Gastroesophageal sphincter (tissue), 2 donors: ENCODE results near the gene SMIM15.

Experiments used
- EP300 ChIP-seq: sonication (generic); formaldehyde crosslinking; IDR thresholded peaks from one replicate; pipeline ENCODE4 v1.6.1; 2017; ENCODE audit warnings: antibody characterized with exemption, mild to moderate bottlenecking
- POLR2A ChIP-seq, 2 donors: fragments of 450-650 bp; IDR thresholded peaks; one replicate each; pipeline ENCODE4 v1.6.1; 2017; ENCODE audit warnings: antibody characterized with exemption in 2 of 2, mild to moderate bottlenecking in 2 of 2, moderate library complexity in 1 of 2

GRCh38 chr5:61139931-61140330 lies 22.3 kb downstream of the SMIM15 start:
- TF ChIP-seq POLR2A (IDR thresholded peaks at IDR 0.05) (no peak), EP300 (no peak)
